Epidermal melanocyte (primary cell): ENCODE results near the gene RNF227.
A peak's percentile ranks its signal among the peaks of the same experiment; 100 is the strongest.

Source experiments
- DNase-seq: peaks from one replicate; pipeline ENCODE4 v3.0.0; 2011; ENCODE audit warnings: low spot score; ENCODE audit not compliant: insufficient read length

Gene RNF227

DNA sequence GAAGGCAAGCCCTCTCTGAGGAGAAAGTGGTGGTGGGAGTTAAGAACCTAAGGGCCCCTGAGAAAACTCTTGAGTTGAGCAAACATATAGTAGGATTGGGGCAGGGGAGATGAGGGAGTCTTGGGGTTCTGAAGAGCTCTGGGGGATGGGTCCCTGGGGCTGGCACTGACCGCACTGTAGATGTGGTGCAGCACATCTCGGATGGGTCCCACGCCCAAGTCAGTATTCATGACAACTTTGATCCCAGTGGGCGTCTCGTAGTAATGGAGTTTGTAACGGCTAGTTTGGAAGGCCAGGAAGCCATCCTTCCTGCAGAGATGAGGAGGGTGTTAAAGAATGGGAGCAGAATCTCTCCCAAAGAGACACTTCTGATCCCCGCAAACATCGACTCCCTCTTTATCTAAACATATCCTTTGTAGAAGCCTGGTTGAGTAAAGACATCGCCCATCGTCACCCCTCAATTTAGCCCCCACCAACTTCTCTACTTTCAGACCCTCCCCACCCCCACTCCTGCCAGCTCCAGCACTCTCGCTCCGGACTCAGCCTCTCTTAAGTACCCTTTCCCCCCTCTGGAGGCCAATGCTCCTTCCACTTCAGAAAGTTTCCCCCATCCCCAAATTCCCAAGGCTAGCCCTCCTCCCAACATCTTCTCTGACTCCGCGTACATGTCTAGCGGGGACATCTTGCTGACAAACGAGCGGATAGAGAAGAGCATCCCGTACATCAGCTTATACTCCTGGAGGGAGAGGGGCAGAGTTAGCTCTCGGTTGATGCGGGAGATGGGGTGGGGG lies 14.9 kb upstream of the RNF227 start:
- DNase-seq: no peak

DNA sequence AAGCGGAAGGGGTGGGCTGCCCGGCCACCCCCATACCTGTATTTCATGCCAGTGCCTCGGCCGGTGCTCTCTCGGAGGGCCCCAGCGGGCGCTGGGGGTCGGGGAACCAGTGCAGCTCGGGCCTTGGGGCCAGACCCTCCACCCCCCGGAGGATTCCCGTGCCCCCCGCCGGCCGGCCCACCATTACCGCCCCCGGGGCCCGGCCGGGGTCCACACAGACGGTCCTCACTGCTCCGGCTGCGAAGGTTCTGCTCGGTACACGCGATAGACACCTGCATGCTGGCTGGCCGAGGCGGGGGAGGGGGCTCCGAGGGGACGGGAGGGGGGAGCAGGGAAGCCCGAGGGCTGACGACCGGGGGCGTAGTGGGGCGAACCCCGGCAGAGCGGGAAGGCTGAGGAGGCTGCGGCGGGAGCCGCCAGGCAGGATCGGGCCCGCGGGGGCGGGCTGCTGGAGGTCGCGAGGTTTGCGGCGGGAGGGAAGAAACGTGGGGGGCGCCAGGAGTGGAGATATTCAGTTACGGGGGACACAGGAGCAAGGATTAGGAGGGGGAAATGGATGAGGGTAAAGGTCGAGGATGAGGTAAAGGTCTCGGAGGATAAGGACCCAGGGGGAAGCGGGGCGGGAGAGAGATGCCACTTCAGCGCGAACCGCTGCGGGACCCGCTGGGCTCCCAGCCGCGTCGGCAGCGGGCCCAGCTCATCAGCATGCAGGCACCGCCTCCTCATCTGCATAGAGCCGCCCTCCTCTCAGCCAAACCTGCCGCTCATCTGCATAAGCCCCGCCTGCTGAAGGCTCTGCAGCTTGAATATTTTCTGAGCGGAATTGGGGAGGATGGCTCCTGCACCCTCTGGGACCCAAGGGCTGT lies 13.3 kb upstream of the RNF227 start, which contains the start of gene KCNAB3:
Gene KCNAB3 (minus strand): TSS at position 699 of the 866 bp plus-strand sequence. CDS start 421 bp downstream, at position 278.
- peak; percentile 64 for DNase-seq

DNA sequence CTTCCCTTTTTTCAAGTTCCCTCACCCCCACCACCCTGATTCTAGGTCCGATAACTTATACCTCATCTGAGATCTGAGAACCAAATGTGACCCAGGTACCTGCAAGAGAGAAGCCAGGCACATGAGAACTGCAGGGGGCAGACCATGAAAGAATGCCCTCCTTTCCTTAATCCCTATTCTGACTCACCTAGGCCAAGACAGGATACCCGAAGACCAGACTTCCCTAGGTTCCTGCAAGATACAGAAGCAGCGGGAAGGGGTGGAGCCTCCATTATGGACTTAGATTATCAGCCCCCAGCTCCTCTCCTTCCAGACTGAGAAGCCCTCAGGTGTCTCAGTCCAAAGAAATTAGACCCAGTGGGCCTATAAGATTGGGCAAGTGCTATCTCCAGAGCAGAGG lies 11.5 kb upstream of the RNF227 start:
- DNase-seq: no peak

DNA sequence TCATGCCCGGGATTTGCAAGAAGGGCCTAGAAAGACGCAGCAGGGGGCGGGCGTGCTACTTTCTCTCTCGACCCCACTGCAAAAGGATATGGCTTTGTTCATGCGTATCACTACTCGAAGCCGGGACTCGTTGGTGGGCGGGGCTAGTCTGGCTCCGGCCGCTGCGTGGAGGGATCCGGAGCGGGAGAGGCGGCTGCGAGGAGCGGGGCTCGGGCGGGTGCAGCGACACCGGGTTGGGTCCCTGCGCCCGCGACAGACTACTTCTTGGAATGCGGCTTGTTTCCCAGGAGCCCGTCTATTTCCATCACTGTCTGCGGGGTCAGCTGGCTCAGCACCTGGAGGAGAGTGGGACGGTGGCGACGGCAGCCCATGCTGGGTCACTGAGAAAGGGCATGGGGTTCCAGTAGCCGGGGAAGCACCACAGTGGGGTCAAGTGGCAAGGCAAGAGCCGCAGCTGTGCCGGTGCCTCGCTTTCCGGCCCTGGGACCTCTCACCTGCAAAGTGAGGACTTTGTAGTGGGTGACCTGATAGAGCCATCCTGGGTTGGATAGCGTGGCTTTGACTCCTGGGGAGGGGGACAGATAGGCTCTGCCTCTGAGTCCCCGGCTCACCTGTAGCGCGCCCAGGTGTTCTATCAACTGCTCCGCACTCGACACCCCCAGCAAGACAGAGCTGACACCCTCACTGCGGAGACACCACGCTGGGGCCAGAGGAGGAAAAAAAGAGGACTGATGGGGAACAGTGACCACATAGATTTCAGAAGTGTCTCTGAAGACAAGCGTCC lies 6.9 kb upstream of the RNF227 start:
- DNase-seq: peak; percentile 84

DNA sequence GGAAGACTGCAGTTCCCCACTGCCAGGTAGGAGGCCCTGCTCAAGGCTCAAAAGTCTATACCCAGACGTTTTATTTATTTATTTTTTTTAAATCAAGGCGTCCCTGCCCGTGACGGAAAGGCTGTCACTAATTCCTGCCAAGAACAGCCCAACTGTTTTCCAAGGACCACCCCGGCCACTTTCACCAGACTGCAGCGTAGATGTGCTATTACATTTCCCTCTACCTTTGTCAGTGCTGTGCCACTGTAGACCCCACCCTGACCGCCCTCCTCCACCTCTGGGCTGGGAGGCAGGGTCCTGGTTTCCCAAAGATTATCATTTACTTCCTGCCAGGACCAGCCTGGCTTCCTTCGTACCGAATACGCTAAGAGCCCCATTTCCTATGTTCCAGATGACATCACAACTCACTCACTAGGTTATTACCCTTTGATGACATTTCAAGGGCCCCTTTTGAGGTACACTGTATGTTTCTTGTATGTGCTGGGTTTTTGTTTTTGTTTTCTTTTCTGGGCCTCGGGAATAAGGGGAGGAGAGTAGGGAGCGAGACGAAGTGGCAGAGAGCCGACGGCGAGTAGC lies 6.3 kb upstream of the RNF227 start:
- DNase-seq: no peak

DNA sequence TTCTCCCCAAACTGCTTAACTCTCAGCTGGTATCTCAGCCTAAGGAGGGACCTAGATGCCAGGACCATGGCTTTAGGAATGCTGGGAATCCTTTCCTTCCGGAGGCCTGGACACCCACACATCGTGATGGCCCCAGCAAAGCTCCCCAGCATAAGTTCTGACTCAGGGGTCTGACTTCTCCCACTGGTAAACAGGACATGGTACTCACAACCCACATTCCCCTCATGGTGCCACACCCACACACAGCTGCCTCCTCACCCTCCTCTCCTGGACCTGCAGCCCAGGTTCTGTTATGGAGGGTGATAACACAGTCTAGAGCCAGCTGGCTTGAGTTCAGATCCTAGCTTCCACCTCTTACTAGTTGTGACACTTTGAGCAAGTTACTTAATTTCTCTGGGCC lies 719 bp upstream of the RNF227 start:
- DNase-seq: no peak

DNA sequence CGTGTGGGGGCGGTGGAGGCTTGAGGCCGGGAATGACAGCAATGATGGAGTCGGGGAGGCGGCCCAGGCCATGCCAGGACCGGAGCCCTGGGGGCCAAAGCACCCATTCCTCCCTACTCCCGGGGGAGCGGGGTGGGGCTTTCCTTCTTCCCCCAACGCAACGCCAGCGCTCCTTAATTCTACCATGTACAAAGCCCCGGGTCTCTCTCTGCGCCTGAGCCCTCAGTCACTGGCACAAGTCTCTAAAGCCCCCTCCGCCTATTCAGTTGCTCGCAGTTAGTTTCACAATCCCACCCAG lies 245 bp upstream of the RNF227 start:
- DNase-seq: no peak

DNA sequence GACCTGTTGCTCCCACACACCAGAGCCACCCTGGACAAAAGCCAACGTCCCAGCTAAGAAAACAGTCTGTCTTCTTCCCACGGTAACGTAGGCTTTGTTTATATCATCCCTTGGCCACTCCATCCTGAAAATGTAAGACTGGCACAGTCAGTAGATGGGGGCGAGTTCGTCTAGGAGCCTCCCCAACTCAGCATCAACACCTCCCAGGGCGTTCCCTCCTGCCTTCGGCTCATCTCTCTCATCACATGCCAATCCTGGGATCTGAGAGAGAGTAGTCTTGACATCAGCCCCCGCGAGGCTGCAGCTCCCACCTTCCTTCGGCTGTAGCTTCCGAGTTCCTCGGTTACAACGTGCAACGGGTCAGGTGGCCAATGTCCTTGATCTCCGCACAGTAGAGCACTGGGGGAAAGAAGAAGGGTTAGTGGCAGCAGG lies 894 bp downstream of the RNF227 start:
- no peak for DNase-seq

DNA sequence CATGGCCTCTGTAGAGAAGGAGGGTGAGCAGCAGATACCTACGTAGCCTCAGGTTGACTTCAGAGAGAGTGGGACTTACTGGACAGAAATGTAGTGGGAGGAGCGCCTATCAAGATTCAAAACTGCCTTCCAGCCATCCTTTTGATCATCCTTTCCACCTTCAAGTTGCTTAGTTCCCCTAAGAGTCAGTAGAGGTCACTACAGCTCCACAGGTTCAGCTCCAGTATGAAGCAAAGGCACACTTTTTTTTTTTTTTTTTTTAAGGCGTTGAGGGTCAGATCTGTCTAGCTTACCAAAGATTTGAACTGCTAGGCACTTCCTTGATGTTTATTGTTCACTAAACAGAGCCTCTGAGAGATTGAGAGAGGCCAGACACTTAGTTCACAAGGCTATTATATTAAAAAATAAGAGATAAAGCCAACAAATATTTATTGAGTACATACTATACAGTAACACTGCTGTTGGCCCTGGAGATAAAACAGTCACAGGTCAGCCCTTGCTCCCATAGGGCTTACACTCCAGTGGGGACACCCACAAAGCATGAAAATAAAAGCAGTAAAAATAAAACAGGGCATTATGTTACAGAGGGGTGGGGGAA lies 3.1 kb downstream of the RNF227 start:
- DNase-seq: peak; percentile 52

DNA sequence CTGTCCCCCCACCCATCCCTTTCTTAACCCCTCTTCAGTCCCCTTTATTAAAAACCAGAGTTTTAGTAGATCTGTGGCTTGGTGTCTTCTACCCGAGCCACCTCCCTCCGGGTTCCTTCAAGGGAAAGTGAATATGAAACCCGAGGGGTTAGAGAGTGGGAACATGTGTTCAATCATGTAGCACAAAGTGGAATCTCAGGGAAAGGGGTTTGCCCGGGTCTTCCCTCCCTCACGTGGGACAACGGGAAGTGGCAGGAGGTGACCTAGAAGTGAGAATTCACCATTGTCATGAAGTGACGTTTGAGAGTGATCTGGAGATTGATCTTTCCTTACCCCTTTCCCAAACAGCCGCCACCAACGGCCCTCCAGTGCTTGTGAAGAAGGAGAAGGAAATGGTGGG lies 5.0 kb downstream of the RNF227 start:
- DNase-seq: no peak

DNA sequence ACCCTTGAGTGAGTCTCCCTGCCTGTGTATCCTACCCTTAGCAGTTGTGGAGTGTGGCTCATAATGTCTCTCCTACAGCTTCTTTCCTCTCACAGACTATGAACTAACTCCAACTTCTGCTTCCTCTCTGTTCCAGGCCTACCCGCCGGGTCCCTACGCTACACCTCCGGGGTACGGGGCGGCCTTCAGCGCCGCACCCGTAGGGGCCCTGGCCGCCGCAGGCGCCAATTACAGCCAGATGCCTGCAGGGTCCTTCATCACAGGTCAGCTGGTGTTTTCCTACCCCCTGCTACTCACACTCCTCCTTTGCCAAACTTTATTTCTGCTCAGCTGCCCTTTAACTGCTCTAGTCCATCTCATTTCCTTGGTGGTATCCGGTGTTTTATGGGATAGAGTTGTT lies 5.4 kb downstream of the RNF227 start:
- no peak for DNase-seq

DNA sequence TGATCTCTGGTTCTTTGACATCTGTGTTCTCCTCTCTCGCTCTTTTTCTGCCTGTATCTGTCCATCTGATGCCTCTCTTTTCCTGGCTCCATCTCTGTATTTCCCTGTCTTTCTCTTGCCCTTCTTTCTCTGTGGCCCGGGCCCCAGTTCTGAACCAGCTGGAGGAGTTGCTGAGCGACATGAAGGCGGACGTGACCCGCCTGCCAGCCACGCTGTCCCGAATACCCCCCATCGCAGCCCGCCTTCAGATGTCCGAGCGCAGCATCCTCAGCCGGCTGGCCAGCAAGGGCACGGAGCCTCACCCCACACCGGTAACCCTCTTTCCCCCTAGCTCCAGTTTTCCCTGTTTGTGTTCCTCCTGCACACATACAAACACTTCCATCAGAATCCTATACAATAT lies 5.8 kb downstream of the RNF227 start:
- no peak for DNase-seq

DNA sequence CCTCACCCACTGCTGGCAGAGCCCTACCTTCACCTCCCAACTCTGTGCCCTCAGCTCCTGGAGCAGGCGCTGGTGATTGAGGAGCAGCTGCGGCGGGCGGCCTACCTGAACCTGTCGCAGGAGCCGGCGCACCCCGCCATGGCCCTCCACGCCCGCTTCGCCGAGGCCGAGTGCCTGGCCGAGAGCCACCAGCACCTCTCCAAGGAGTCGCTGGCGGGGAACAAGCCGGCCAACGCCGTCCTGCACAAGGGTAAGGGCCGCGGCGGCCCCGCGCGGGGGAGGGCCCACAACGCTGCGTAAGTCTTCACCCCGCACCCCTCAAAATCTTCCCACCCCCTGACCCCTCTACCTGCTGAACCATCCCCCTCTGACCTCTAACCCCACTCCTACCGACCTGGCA lies 7.0 kb downstream of the RNF227 start:
- no peak for DNase-seq

DNA sequence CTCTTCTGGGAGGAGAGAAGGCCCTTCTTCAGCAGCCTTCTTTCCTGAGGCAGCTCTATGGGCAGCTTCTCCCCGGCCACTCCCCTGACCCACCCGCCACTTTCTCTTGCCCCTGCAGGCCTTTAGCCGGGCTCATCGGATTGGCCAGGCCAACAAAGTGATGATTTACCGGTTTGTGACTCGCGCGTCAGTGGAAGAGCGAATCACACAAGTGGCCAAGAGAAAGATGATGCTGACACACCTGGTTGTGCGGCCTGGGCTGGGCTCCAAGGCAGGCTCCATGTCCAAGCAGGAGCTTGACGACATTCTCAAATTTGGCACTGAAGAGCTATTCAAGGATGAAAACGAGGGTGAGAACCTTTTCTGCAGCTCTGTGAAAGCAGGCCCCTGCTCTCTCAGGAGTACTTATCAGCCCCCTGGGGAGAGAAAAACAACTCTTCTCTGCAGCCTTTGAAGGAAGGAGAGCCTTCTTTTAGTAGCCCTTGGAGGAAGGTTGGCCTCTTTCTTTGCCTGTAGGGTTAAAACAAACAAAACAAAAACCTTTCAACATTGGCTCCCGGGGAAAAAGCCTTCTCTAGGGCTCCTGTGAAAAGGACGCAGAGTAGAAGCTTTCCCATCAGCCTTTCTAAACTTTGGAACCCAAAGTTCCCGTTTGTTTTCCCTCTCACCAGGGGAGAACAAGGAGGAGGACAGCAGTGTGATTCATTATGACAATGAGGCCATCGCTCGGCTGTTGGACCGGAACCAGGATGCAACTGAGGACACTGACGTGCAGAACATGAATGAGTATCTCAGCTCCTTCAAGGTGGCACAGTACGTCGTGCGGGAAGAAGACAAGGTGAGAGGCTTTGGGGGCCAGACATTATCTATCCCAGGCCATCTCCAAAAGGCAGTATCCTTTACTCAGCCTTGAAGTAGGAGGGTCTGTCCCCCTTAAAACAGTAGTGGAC lies 12.7 kb downstream of the RNF227 start:
- peak; percentile 3 for DNase-seq

DNA sequence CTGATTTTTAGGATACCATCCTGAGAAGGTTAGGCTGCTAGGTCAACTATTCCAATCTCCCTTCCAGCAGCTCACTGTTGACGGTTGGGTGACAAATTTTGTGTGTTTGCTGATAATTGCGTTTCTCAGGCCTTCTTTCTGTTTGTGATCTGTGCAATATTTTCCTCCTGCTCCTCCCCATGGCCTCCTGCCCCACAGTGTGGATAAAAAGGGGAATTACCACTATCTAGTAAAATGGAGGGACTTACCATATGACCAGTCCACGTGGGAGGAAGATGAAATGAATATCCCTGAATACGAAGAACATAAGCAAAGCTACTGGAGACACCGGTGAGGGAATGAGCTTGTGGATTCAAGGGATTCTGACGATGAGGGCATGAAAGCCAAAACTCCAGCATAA lies 18.3 kb downstream of the RNF227 start:
- no peak for DNase-seq

DNA sequence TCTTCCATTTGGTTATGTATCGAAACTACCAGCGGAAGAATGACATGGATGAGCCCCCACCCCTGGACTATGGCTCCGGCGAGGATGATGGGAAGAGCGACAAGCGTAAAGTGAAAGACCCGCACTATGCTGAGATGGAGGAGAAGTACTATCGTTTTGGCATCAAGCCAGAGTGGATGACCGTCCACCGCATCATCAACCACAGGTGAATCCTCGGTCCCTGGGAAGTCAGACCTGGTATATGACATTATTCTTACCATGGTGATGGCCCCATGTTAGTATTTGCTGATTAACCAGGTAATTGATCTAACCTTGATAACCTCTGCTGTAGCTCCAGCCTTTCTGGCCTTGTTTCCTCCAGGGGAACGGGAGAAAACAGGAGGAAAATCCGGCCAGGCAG lies 19.0 kb downstream of the RNF227 start:
- no peak for DNase-seq

DNA sequence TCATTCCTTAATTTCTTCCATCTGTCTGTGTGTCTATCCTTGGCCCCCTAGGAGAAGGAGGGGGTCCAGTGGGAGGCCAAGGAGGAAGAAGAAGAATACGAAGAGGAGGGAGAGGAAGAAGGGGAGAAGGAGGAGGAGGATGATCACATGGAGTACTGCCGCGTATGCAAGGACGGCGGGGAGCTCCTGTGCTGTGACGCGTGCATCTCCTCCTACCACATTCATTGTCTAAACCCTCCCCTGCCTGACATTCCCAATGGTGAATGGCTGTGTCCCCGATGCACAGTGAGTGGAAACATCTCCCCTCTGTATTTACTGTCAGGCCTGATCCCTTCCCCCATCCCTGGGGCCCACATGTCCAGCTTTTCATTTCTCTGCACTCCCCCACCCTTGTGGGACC lies 21.2 kb downstream of the RNF227 start:
- DNase-seq: no peak

DNA sequence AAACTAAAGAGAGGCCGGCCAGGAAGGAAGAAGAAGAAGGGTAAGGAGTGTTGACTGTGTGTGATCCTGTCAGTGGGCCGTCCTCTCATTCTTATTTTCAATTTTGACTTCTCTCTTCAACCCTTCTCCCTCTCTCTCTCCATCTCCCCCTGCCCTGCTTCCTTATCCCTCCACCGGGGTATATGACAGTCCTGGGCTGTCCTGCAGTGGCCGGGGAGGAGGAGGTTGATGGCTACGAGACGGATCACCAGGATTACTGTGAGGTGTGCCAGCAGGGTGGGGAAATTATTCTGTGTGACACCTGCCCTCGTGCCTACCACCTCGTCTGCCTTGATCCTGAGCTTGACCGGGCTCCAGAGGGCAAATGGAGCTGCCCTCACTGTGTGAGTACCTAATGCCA lies 21.9 kb downstream of the RNF227 start:
- DNase-seq: no peak

DNA sequence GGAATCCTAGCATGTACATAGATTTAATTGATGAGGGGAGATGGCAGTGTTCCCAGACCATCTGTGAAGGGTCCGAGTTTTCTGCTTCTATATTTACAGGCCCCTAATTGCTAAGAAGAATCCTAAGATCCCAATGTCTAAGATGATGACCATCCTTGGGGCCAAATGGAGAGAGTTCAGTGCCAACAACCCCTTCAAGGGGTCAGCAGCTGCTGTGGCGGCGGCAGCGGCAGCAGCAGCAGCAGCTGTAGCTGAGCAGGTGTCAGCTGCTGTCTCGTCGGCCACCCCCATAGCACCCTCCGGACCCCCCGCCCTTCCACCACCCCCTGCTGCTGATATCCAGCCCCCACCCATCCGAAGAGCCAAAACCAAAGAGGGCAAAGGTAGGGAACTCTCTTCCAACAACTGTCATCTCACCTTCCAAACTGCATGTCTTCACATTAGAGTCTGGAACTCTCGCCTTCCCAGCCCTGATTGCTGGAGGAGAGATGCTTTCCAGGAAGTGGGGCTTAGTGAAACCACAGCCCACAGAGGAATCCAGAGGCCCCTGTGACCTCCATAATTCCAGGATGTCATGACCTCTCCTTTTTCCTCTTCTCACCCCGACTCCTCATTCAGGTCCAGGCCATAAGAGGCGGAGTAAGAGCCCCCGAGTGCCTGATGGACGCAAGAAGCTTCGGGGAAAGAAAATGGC lies 22.8 kb downstream of the RNF227 start:
- DNase-seq: no peak
